ENCODE results near the gene OR4E1. TPM values are rescaled to one million over a fixed set of nuclear protein-coding genes. Genes with fewer than 3 reads are reported as not detected.
"Not testable (repeated sequence)": the region's sequence is repeated elsewhere in the genome, so short reads cannot be mapped to it uniquely, and the experiment has no call there.

The OR4E1 gene
- total and polyA plus RNA-seq, 7 experiments from 2014 or later = 0.07 to 0.19 (median 0.12) TPM; not detected in 3

DNA sequence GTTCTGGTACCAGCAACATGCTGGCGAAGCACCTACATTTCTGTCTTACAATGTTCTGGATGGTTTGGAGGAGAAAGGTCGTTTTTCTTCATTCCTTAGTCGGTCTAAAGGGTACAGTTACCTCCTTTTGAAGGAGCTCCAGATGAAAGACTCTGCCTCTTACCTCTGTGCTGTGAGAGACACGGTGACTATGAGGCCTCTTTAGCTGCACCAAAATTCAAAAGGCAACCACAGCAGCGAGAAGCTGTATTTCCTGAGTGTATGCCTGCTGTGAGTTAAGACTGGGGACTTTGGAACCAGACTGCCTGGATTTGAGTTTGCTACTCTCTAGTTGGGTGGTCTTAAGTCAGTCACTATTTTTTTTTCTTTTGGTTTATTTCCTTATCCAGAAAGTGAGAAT, 30.2 kb downstream of the OR4E1 start:
- POLR2A ChIA-PET = interaction anchor here (1.0 to 1.3 kb wide), 2 partner anchors 888 to 899 kb away, joined by 3 to 4 read pairs; no protein-coding TSS in a partner anchor

DNA sequence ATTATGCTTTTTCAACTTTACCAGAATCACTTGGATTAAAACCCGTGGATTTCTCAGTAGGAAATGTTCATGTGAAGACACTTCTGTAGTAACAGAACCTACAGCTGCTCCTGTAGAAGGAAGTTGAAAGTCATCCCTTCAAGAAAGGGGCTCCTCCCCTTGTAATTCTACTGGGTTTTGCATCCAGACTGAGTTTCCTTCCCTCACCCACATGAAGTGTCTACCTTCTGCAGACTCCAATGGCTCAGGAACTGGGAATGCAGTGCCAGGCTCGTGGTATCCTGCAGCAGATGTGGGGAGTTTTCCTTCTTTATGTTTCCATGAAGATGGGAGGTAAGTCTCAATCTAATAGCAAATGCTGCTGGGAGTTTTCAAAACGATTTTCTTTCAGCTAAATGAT, 30.9 kb downstream of the OR4E1 start:
- Mint-ChIP-seq H3K9me3 (no peaks in the 10 kb centered on the region), H3K4me1 (peaks cover 0 to 14% (median 6%) of the 10 kb centered on the region in 7 donors), H3K4me3 (peak overlapping the region in 8 of 10 donors; percentile 29 to 60 (median 42)), H3K27me3 (peaks cover 0 to 20% (median 4%) of the 10 kb centered on the region in 5 donors), H3K36me3 (no peaks in the 10 kb centered on the region), H3K27ac (peak overlapping the region in 4 of 9 donors; percentile 1 to 57 (median 51))
- no peaks in the 10 kb centered on the region for H3K4me1 ChIP-seq (ENCODE audit: control insufficient read depth in 2 of 2, insufficient read depth in 2 of 2, low read length in 2 of 2)
- CTCF ChIA-PET = interaction anchor here (0.6 kb wide), 1 partner anchor 1212 kb away, joined by 3 read pairs; no protein-coding TSS in a partner anchor
- POLR2A ChIA-PET = interaction anchor here (1.0 to 1.3 kb wide), 2 partner anchors 889 to 900 kb away, joined by 3 to 4 read pairs; no protein-coding TSS in a partner anchor
- H3K36me3 ChIP-seq (ENCODE audit: control insufficient read depth in 2 of 3, insufficient read depth in 3 of 3, low read length in 3 of 3) = no peaks in the 10 kb centered on the region
- DNase-seq = no peak
- H3K4me3 ChIP-seq (ENCODE audit: low read length) = no peak overlapping the region
- ATAC-seq = no peak
- H3K9me3 ChIP-seq (ENCODE audit: control insufficient read depth in 2 of 3, low read length in 3 of 3) = no peaks in the 10 kb centered on the region
- intact Hi-C loops (cut with micrococcal nuclease) = loop anchor here in 1 of 2 donors (5.0 kb wide), 2 partner anchors 915 to 930 kb away; no protein-coding TSS in a partner anchor
- H3K27ac ChIP-seq (ENCODE audit: low read depth, low read length) = no peak overlapping the region
- no peaks in the 10 kb centered on the region for H3K27me3 ChIP-seq (ENCODE audit: control insufficient read depth in 2 of 2, insufficient read depth in 2 of 2, low read length in 2 of 2)

More for the DNA sequence above, 30.2 kb downstream of the OR4E1 start:
- intact Hi-C loops (cut with micrococcal nuclease) = loop anchor here in 1 of 2 donors (5.0 kb wide), 2 partner anchors 914 to 929 kb away; no protein-coding TSS in a partner anchor
- no peak overlapping the region for H3K27ac ChIP-seq (ENCODE audit: low read depth, low read length)
- no peaks in the 10 kb centered on the region for H3K4me1 ChIP-seq (ENCODE audit: control insufficient read depth in 2 of 2, insufficient read depth in 2 of 2, low read length in 2 of 2)
- no peaks in the 10 kb centered on the region for H3K9me3 ChIP-seq (ENCODE audit: control insufficient read depth in 2 of 3, low read length in 3 of 3)
- no peak overlapping the region for H3K4me3 ChIP-seq (ENCODE audit: low read length)
- peak in 1 of 9 donors; percentile 5 for DNase-seq
- no peak for ATAC-seq
- H3K4me1 Mint-ChIP-seq = peaks cover 0 to 14% (median 6%) of the 10 kb centered on the region in 7 donors
- peak overlapping the region in 3 of 9 donors; percentile 25 to 64 (median 36) for H3K27ac Mint-ChIP-seq
- H3K4me3 Mint-ChIP-seq = peak overlapping the region in 3 of 10 donors; percentile 42 to 52 (median 42)
- peaks cover 0 to 17% (median 4%) of the 10 kb centered on the region in 5 donors for H3K27me3 Mint-ChIP-seq
- peaks cover 0 to 2% (median 0%) of the 10 kb centered on the region in 11 donors for H3K9me3 Mint-ChIP-seq
- no peaks in the 10 kb centered on the region for H3K36me3 ChIP-seq (ENCODE audit: control insufficient read depth in 2 of 3, insufficient read depth in 3 of 3, low read length in 3 of 3)
- no peaks in the 10 kb centered on the region for H3K27me3 ChIP-seq (ENCODE audit: control insufficient read depth in 2 of 2, insufficient read depth in 2 of 2, low read length in 2 of 2)
- H3K36me3 Mint-ChIP-seq = no peaks in the 10 kb centered on the region
- CTCF ChIA-PET = no interaction called here

- H3K27ac ChIP-seq (ENCODE audit: low read depth, low read length) = no peak within 1 kb of the TSS
- no peaks in the 10 kb centered on the region for H3K36me3 Mint-ChIP-seq
- H3K4me3 Mint-ChIP-seq = no peak within 1 kb of the TSS
- no peaks in the 10 kb centered on the region for H3K4me1 Mint-ChIP-seq
- no peaks in the 10 kb centered on the region for H3K4me1 ChIP-seq (ENCODE audit: control insufficient read depth in 2 of 2, insufficient read depth in 2 of 2, low read length in 2 of 2)
- intact Hi-C loops (cut with micrococcal nuclease) = no loop called here
- CTCF ChIA-PET = no interaction called here
- peaks cover 0 to 5% (median 0%) of the 10 kb centered on the region in 11 donors for H3K9me3 Mint-ChIP-seq
- no peak within 1 kb of the TSS for H3K4me3 ChIP-seq (ENCODE audit: low read length)
- peak within 1 kb of the TSS in 1 of 9 donors; percentile 15 for H3K27ac Mint-ChIP-seq
- H3K27me3 Mint-ChIP-seq = peaks cover 0 to 22% (median 11%) of the 10 kb centered on the region in 5 donors
- POLR2A ChIA-PET = no interaction called here
- no peaks in the 10 kb centered on the region for H3K27me3 ChIP-seq (ENCODE audit: control insufficient read depth in 2 of 2, insufficient read depth in 2 of 2, low read length in 2 of 2)
- no peak for ATAC-seq
- no peaks in the 10 kb centered on the region for H3K9me3 ChIP-seq (ENCODE audit: control insufficient read depth in 2 of 3, low read length in 3 of 3)
- no peak for DNase-seq
- H3K36me3 ChIP-seq (ENCODE audit: control insufficient read depth in 2 of 3, insufficient read depth in 3 of 3, low read length in 3 of 3) = no peaks in the 10 kb centered on the region
Observed at GRCh38 chr14:21634840-21635239, 38.8 kb downstream of the OR4E1 start, which contains the start of gene OR10G2. TSS of gene OR10G2 (minus strand) at chr14:21634940. CDS start at chr14:21634842, 98 bp downstream.

DNA sequence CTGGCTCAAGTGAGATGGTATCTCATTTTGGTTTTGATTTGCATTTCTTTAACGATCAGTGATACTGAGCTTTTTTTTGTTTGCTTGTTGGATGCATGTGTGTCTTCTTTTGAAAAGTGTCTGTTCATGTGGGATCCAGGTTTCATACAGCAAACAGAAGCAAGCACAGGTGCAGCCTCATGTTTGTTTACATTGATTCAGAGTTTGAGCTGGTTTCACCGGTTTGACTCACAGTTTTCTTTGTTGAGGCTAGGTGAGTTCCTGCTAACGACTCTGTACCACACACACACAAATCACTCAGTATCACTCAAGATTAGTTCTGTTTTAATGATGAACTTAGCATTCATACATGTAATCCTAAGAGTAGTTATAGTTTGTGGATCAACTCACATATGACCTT, 42.5 kb downstream of the OR4E1 start:
- no peaks in the 10 kb centered on the region for H3K4me1 Mint-ChIP-seq
- no peak overlapping the region for H3K4me3 Mint-ChIP-seq
- H3K27ac ChIP-seq (ENCODE audit: low read depth, low read length) = no peak overlapping the region
- no peaks in the 10 kb centered on the region for H3K9me3 ChIP-seq (ENCODE audit: control insufficient read depth in 2 of 3, low read length in 3 of 3)
- H3K36me3 ChIP-seq (ENCODE audit: control insufficient read depth in 2 of 3, insufficient read depth in 3 of 3, low read length in 3 of 3) = no peaks in the 10 kb centered on the region
- CTCF ChIA-PET = no interaction called here
- peaks cover 0 to 7% (median 2%) of the 10 kb centered on the region in 11 donors for H3K9me3 Mint-ChIP-seq
- H3K36me3 Mint-ChIP-seq = peaks cover 0 to 6% (median 0%) of the 10 kb centered on the region in 5 donors
- POLR2A ChIA-PET = no interaction called here
- intact Hi-C loops (cut with micrococcal nuclease) = no loop called here
- DNase-seq = no peak
- no peak for ATAC-seq
- H3K27me3 Mint-ChIP-seq = peaks cover 0 to 28% (median 13%) of the 10 kb centered on the region in 5 donors
- no peak overlapping the region for H3K27ac Mint-ChIP-seq
- H3K27me3 ChIP-seq (ENCODE audit: control insufficient read depth in 2 of 2, insufficient read depth in 2 of 2, low read length in 2 of 2) = no peaks in the 10 kb centered on the region
- no peaks in the 10 kb centered on the region for H3K4me1 ChIP-seq (ENCODE audit: control insufficient read depth in 2 of 2, insufficient read depth in 2 of 2, low read length in 2 of 2)
- H3K4me3 ChIP-seq (ENCODE audit: low read length) = no peak overlapping the region

DNA sequence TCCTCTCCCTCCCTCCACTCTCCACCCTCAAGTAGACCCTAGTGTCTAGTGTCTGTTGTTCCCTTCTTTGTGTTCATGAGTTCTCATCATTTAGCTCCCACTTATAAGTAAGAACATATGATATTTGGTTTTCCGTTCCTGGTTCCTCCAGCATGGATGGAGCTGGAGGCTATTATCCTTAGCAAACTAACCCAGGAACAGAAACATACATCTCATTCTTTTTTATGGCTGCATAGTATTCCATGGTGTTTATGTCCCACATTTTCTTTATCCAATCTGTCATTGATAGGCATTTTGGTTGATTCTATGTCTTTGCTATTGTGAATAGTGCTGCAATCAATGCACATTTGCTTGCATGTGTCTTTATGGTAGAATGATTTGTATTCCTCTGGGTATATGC, 43.1 kb downstream of the OR4E1 start:
- H3K4me1 ChIP-seq (ENCODE audit: control insufficient read depth in 2 of 2, insufficient read depth in 2 of 2, low read length in 2 of 2); H3K4me1 Mint-ChIP-seq; H3K9me3 Mint-ChIP-seq; H3K4me3 Mint-ChIP-seq; H3K9me3 ChIP-seq (ENCODE audit: control insufficient read depth in 2 of 3, low read length in 3 of 3); H3K27ac ChIP-seq (ENCODE audit: low read depth, low read length); intact Hi-C loops (cut with micrococcal nuclease); H3K27me3 ChIP-seq (ENCODE audit: control insufficient read depth in 2 of 2, insufficient read depth in 2 of 2, low read length in 2 of 2); H3K36me3 Mint-ChIP-seq; POLR2A ChIA-PET; DNase-seq; H3K36me3 ChIP-seq (ENCODE audit: control insufficient read depth in 2 of 3, insufficient read depth in 3 of 3, low read length in 3 of 3); CTCF ChIA-PET; H3K4me3 ChIP-seq (ENCODE audit: low read length); H3K27ac Mint-ChIP-seq; ATAC-seq: not testable (repeated sequence)
- H3K27me3 Mint-ChIP-seq = peaks cover 0 to 30% (median 17%) of the 10 kb centered on the region in 5 donors

DNA sequence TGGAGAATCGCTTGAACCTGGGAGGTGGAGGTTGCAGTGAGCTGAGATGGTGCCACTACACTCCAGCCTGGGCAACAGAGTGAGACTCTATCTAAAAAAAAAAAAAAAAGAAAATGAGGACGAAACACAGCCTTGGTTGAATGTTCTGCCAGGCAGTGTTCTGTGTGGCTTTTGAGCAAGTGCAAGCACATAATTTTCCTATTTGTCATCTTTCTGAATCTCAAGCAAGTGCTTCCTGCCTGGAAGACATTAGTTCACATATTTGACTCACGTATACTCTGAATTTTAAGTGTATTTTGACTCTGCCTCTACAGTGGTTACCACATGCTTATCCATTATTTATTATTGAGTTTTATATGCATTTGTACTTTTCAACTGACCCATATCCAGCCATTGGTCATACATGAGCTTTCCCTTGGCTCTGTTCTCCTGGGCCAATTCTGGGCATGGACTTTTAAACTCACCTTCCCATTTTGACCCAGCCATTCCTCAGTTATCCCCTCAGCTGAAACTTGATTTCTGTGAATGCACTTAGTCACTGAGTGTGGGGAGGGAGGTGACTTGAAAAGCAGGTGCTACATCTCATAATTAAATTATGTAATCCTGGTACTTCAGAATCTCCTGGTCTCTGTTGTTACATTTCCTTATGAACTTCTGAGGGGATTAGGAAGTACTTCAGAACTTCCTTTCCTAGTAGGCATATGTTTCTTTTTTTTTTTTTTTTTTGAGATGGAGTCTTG, 47.0 kb downstream of the OR4E1 start:
- Mint-ChIP-seq H3K9me3 (peaks cover 0 to 7% (median 2%) of the 10 kb centered on the region in 11 donors), H3K4me1 (no peaks in the 10 kb centered on the region), H3K27me3 (peaks cover 7 to 30% (median 22%) of the 10 kb centered on the region in 5 donors), H3K4me3 (no peak overlapping the region), H3K36me3 (peaks cover 0 to 6% (median 0%) of the 10 kb centered on the region in 5 donors), H3K27ac (no peak overlapping the region)
- Histone ChIP-seq H3K4me1 (ENCODE audit: control insufficient read depth in 2 of 2, insufficient read depth in 2 of 2, low read length in 2 of 2) (no peaks in the 10 kb centered on the region), H3K4me3 (ENCODE audit: low read length) (no peak overlapping the region), H3K36me3 (ENCODE audit: control insufficient read depth in 2 of 3, insufficient read depth in 3 of 3, low read length in 3 of 3) (no peaks in the 10 kb centered on the region), H3K27ac (ENCODE audit: low read depth, low read length) (no peak overlapping the region), H3K27me3 (ENCODE audit: control insufficient read depth in 2 of 2, insufficient read depth in 2 of 2, low read length in 2 of 2) (no peaks in the 10 kb centered on the region), H3K9me3 (ENCODE audit: control insufficient read depth in 2 of 3, low read length in 3 of 3) (no peaks in the 10 kb centered on the region)
- DNase-seq (no peak), ATAC-seq (no peak)
- POLR2A ChIA-PET = no interaction called here
- CTCF ChIA-PET = no interaction called here
- intact Hi-C loops (cut with micrococcal nuclease) = no loop called here
